Endothelial cell of umbilical vein (primary cell): Measurements from ENCODE around the gene RAB18. TPM values are rescaled to one million over a fixed set of nuclear protein-coding genes. Genes with fewer than 3 reads are reported as not detected.

Source experiments
- BruUV-seq: library from RNA; stranded (reverse); fragments of 400-500 nt; replicated peaks from 2 replicates; lab custom pipeline; 2021; lab: Mats Ljungman, UMichigan
- CTCF ChIA-PET: fragments of 300-600, 350-600 bp; sonication (Branson Sonifier 250); formaldehyde crosslinking; loops from one replicate; lab custom pipeline; 2021; ENCODE audit warnings: antibody characterized with exemption, inconsistent platforms; lab: Charles Lee
- POLR2A ChIA-PET: fragments of 300-600, 350-600 bp; sonication (Branson Sonifier 250); formaldehyde crosslinking; loops from one replicate; lab custom pipeline; 2021; ENCODE audit warnings: antibody characterized with exemption, inconsistent platforms; lab: Charles Lee
- DNase-seq: peaks from one replicate; pipeline ENCODE4 v3.0.0-alpha.2; 2011; ENCODE audit warnings: low read depth, low spot score
- FAIRE-seq: peaks from 2 replicates; lab custom pipeline; 2011; peaks lifted over from hg19 to GRCh38; lab: Jason Lieb, UNC
- H2AFZ ChIP-seq: 2 replicates; pipeline ENCODE4 v1.6.0; 2012; ENCODE audit warnings: low read depth, low read length, control low read depth, inconsistent platforms
- H3K27ac ChIP-seq: 2 replicates; pipeline ENCODE4 v1.5.1; 2011; ENCODE audit warnings: low read depth, mild to moderate bottlenecking, control low read depth, low read length, moderate library complexity; ENCODE audit not compliant: insufficient read depth
- H3K27me3 ChIP-seq, 2 experiments: 2 replicates each; pipeline versions ENCODE4 v1.6.0 to v1.6.1; 2011; ENCODE audit warnings: low read length in 2 of 2, mixed read lengths in 1 of 2; ENCODE audit not compliant: control insufficient read depth in 2 of 2, insufficient read depth in 2 of 2
- H3K36me3 ChIP-seq, 2 experiments: 2 replicates in 1 of 2; 3 replicates in 1 of 2; pipeline ENCODE4 v1.5.1; 2011; ENCODE audit warnings: low read length in 2 of 2, mild to moderate bottlenecking in 1 of 2, moderate library complexity in 1 of 2; ENCODE audit not compliant: control insufficient read depth in 2 of 2, insufficient read depth in 2 of 2; ENCODE audit errors: extremely low read depth in 1 of 2
- H3K4me1 ChIP-seq: 3 replicates; pipeline ENCODE4 v1.5.1; 2011; ENCODE audit warnings: mild to moderate bottlenecking, low read length; ENCODE audit not compliant: control insufficient read depth, insufficient read depth; ENCODE audit errors: extremely low read depth
- H3K4me2 ChIP-seq: 2 replicates; pipeline ENCODE4 v1.6.1; 2011; ENCODE audit warnings: low read length, control low read depth, mixed read lengths; ENCODE audit not compliant: insufficient read depth
- H3K4me3 ChIP-seq, 3 experiments: fragments of 200-600 bp in 1 of 3; sonication (generic), shearing (Covaris generic) in 1 of 3; replicated peaks in 1 of 3; 2 replicates each; pipeline ENCODE4 v1.5.1; 2011 to 2016; ENCODE audit warnings: control low read depth in 3 of 3, low read length in 3 of 3, mild to moderate bottlenecking in 2 of 3, inconsistent platforms in 1 of 3, low read depth in 1 of 3, moderate library complexity in 1 of 3; ENCODE audit not compliant: insufficient read depth in 1 of 3
- H3K79me2 ChIP-seq: 2 replicates; pipeline ENCODE4 v1.6.0; 2012; ENCODE audit warnings: low read length, inconsistent platforms; ENCODE audit not compliant: control insufficient read depth, insufficient read depth
- H3K9ac ChIP-seq: replicated peaks from 2 replicates; pipeline ENCODE3; 2011; ENCODE audit warnings: low read length, control low read depth; ENCODE audit not compliant: insufficient read depth; ENCODE audit errors: extremely low read depth
- H3K9me1 ChIP-seq: replicated peaks from 3 replicates; pipeline ENCODE4 v1.6.0; 2011; ENCODE audit warnings: mild to moderate bottlenecking, low read length; ENCODE audit not compliant: control insufficient read depth, insufficient read depth; ENCODE audit errors: extremely low read depth
- H3K9me3 ChIP-seq: replicated peaks from 2 replicates; pipeline ENCODE4 v1.5.1; 2012; ENCODE audit warnings: low read length, inconsistent platforms; ENCODE audit not compliant: control insufficient read depth, insufficient read depth
- H4K20me1 ChIP-seq: replicated peaks from 2 replicates; pipeline ENCODE3; 2011; ENCODE audit warnings: mild to moderate bottlenecking, low read length; ENCODE audit not compliant: control insufficient read depth, insufficient read depth; ENCODE audit errors: extremely low read depth
- CTCF ChIP-seq, 2 donors: IDR thresholded peaks; 1 replicate in 1 of 2; 2 replicates in 1 of 2; pipeline ENCODE4 v1.5.1; 2011; ENCODE audit warnings: low read length in 2 of 2, mild to moderate bottlenecking in 2 of 2, moderate library complexity in 2 of 2, control low read depth in 1 of 2, inconsistent platforms in 1 of 2, low read depth in 1 of 2; ENCODE audit not compliant: insufficient read depth in 1 of 2; ENCODE audit errors: extremely low read depth in 1 of 2
- EZH2 ChIP-seq: IDR thresholded peaks from 2 replicates; pipeline ENCODE4 v1.6.1; 2012; ENCODE audit warnings: borderline replicate concordance, low read depth, mild to moderate bottlenecking, moderate library complexity, low read length, inconsistent platforms; ENCODE audit not compliant: severe bottlenecking
- MAX ChIP-seq: IDR thresholded peaks from 2 replicates; pipeline ENCODE4 v1.6.1; 2011; ENCODE audit not compliant: insufficient read depth, insufficient read length
- MYC ChIP-seq: IDR thresholded peaks from one replicate; pipeline ENCODE4 v1.6.1; 2011; ENCODE audit warnings: mild to moderate bottlenecking, low read depth, low read length
- POLR2A ChIP-seq: IDR thresholded peaks from 2 replicates; pipeline ENCODE4 v1.6.1; 2012; ENCODE audit warnings: low read depth, mild to moderate bottlenecking, control low read depth, low read length
- dilution Hi-C: fragments of 300-500 bp; cut with MboI; formaldehyde crosslinking; loops from one replicate; pipeline ENCODE4 v1.15.0; 2019; ENCODE audit warnings: low sequenced_read_pairs; ENCODE audit not compliant: extremely low pct_ligation_motif_present
- intact Hi-C: fragments of 100-400 bp; cut with micrococcal nuclease; formaldehyde crosslinking; loops from one replicate; pipeline ENCODE4 v1.10.0; 2022
- polyA plus RNA-seq, 4 experiments: library from polyadenylated mRNA; depleted of rRNA in 3 of 4; stranded (reverse) in 3 of 4; unstranded in 1 of 4; fragments of >200 nt; gene quantifications; 2 replicates each; pipeline versions ENCODE4 v1.2.1 to v1.2.3, GENCODE V29; 2011 to 2012; ENCODE audit warnings: missing spikeins in 1 of 4
- total RNA-seq: library from RNA; stranded (reverse); gene quantifications from 2 replicates; pipeline ENCODE4 v1.2.3, GENCODE V29; 2021

RAB18 gene
- total and polyA plus RNA-seq, 2 donors (not counting 3 experiments of a cell fraction or from before 2014, with no cell fraction given): 20.4 to 108 TPM

DNA sequence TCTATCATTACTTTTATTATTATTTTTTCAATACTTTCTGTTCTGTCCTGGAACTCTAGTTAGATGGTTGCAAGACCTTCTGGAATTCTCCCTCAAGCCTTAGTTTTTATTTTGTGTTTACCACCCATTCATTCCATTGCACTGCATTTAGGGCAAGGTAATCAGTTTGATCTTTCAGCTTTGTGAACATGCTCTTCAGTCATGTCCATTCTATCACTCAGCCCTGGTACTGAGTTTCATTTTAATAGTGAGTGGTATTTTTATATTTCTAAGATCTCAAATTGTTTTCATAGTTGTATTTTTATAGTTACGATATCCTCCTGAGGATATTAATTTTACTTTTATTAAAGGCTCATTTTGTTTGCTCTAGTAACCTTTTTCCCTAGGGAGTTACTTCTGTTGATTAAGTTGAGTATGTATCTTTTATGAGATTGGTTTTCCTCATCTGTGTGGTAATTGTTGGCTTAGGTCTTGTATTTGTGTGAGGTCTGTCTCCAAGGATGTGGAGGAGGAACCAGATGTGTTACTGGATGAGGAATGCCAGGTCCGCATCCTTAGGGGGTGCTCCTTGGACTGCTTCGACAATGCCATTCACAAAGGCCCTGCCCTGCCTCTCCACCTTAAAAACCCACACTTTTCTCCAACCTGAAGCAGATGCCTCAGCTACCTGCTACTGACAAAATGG, 46.7 kb upstream of the RAB18 start:
- no TSS peak for BruUV-seq
- H3K9me1 ChIP-seq: no peaks in the 10 kb centered on the region
- FAIRE-seq: no peak
- H3K79me2 ChIP-seq: no peaks in the 10 kb centered on the region
- no peaks in the 10 kb centered on the region for H3K9me3 ChIP-seq
- ChIA-PET POLR2A (no interaction called here), CTCF (interaction anchor here (1.2 kb wide), 1 partner anchor 11 kb away, joined by 4 read pairs; no protein-coding TSS in a partner anchor)
- no peak overlapping the region for H3K27ac ChIP-seq
- H4K20me1 ChIP-seq: no peaks in the 10 kb centered on the region
- TF ChIP-seq POLR2A (no peak), EZH2 (no peak), MAX (no peak), MYC (no peak), CTCF (IDR thresholded peaks at IDR 0.05; ENCODE audit: extremely low read depth in 1 of 2, insufficient read depth in 1 of 2, low read depth in 1 of 2, low read length in 2 of 2) (no peak)
- no peak overlapping the region for H3K4me2 ChIP-seq
- no peak overlapping the region for H2AFZ ChIP-seq
- DNase-seq: no peak
- intact Hi-C loops (no loop called here), dilution Hi-C loops (no loop called here)
- peaks cover 0 to 5% of the 10 kb centered on the region in 2 experiments for H3K27me3 ChIP-seq
- no peak overlapping the region for H3K9ac ChIP-seq
- H3K36me3 ChIP-seq: no peaks in the 10 kb centered on the region
- no peaks in the 10 kb centered on the region for H3K4me1 ChIP-seq
- H3K4me3 ChIP-seq: no peak overlapping the region
